Panc1 (cell line): ENCODE data around the gene FXYD3. TPM values are rescaled to one million over a fixed set of nuclear protein-coding genes. Genes with fewer than 3 reads are reported as not detected.

Source experiments
- ATAC-seq: fragments of 200-7000 bp; cut with Tn5 transposase; 2 replicates; pipeline ENCODE4 v1.9.1; 2020; ENCODE audit warnings: mild to moderate bottlenecking, moderate library complexity
- BruUV-seq: library from RNA; stranded (reverse); fragments of 400-500 nt; replicated peaks from 2 replicates; lab custom pipeline; 2021; lab: Mats Ljungman, UMichigan
- CTCF ChIA-PET: fragments of 300-600 bp; sonication (Branson Sonifier 250); formaldehyde crosslinking; loops from one replicate; lab custom pipeline; 2022; ENCODE audit warnings: antibody characterized with exemption; lab: Charles Lee
- POLR2A ChIA-PET: fragments of 300-600 bp; sonication (Branson Sonifier 250); formaldehyde crosslinking; loops from one replicate; lab custom pipeline; 2022; ENCODE audit warnings: antibody characterized with exemption; lab: Charles Lee
- DNase-seq: peaks from one replicate; pipeline ENCODE4 v3.0.0-alpha.2; 2010; ENCODE audit warnings: low read depth, low spot score
- H3K27ac ChIP-seq: 2 replicates; pipeline ENCODE4 v1.5.1; 2011; ENCODE audit warnings: mild to moderate bottlenecking, low read length, inconsistent platforms
- H3K27me3 ChIP-seq: fragments of 200-500 bp; sonication (Bioruptor generic); 2 replicates; pipeline ENCODE4 v1.6.0; 2014; ENCODE audit warnings: low read length, inconsistent platforms; ENCODE audit not compliant: control insufficient read depth, insufficient read depth
- H3K36me3 ChIP-seq: fragments of 200-500 bp; sonication (Bioruptor generic); 2 replicates; pipeline ENCODE4 v1.5.1; 2014; ENCODE audit warnings: inconsistent platforms, mild to moderate bottlenecking, low read length, moderate library complexity; ENCODE audit not compliant: control insufficient read depth, insufficient read depth
- H3K4me1 ChIP-seq: 2 replicates; pipeline ENCODE4 v1.5.1; 2011; ENCODE audit warnings: inconsistent platforms, mild to moderate bottlenecking, low read length, moderate library complexity; ENCODE audit not compliant: control insufficient read depth, insufficient read depth
- H3K4me3 ChIP-seq, 2 experiments: 2 replicates each; pipeline ENCODE4 v1.5.1; 2011 to 2012; ENCODE audit warnings: low read depth in 2 of 2, low read length in 2 of 2, mild to moderate bottlenecking in 2 of 2, inconsistent platforms in 1 of 2, moderate library complexity in 1 of 2
- H3K9me3 ChIP-seq: fragments of 200-500 bp; sonication (Bioruptor generic); 2 replicates; pipeline ENCODE4 v1.5.1; 2014; ENCODE audit warnings: low read depth, mild to moderate bottlenecking, inconsistent platforms, low read length, moderate library complexity; ENCODE audit not compliant: control insufficient read depth, insufficient read depth
- CTCF ChIP-seq: fragments of 450-650 bp; IDR thresholded peaks from 2 replicates; pipeline ENCODE4 v1.5.1; 2017; ENCODE audit warnings: mild to moderate bottlenecking
- POLR2AphosphoS5 ChIP-seq: IDR thresholded peaks from 2 replicates; pipeline ENCODE4 v1.6.1; 2012; ENCODE audit warnings: mild to moderate bottlenecking, low read depth, low read length, moderate library complexity
- REST ChIP-seq, 2 experiments: IDR thresholded peaks; 2 replicates each; pipeline ENCODE4 v1.6.1; 2011 to 2012; ENCODE audit warnings: low read depth in 2 of 2, control low read depth in 1 of 2, low read length in 1 of 2, mild to moderate bottlenecking in 1 of 2, moderate library complexity in 1 of 2; ENCODE audit not compliant: insufficient read depth in 1 of 2
- SIN3A ChIP-seq: IDR thresholded peaks from 2 replicates; pipeline ENCODE4 v1.6.1; 2012; ENCODE audit warnings: low read depth, mild to moderate bottlenecking, low read length, moderate library complexity, borderline replicate concordance; ENCODE audit not compliant: insufficient read depth
- TCF7L2 ChIP-seq: IDR thresholded peaks from 2 replicates; pipeline ENCODE4 v1.6.1; 2011; ENCODE audit warnings: mild to moderate bottlenecking, low read depth, low read length, inconsistent platforms
- in situ Hi-C: cut with HindIII; loops from 2 replicates; pipeline ENCODE4 v1.10.0; 2016; ENCODE audit warnings: low sequenced_read_pairs, low pct_unique_long_range_greater_than_20kb
- intact Hi-C: fragments of 100-400 bp; cut with micrococcal nuclease; formaldehyde crosslinking; loops from one replicate; pipeline ENCODE4 v1.10.0; 2022; ENCODE audit not compliant: unreplicated experiment
- total RNA-seq: library from RNA; stranded (reverse); gene quantifications from one replicate; pipeline ENCODE4 v1.2.1, GENCODE V29; 2021; ENCODE audit not compliant: unreplicated experiment

The FXYD3 gene
- total RNA-seq, 1 experiment from 2014 or later, result not detected

GRCh38 chr19:35119578-35120155 lies 4.0 kb downstream of the FXYD3 start:
- POLR2A ChIA-PET, result no interaction called here
- H3K27me3 ChIP-seq, result 0 out of 2 replicates have a peak, but pooled peaks cover 2% of the 10 kb centered on the region
- no peaks in the 10 kb centered on the region for H3K36me3 ChIP-seq
- intact Hi-C loops (no loop called here), in situ Hi-C loops (no loop called here)
- TF ChIP-seq CTCF (no peak), SIN3A (no peak), TCF7L2 (no peak), POLR2AphosphoS5 (no peak), REST (IDR thresholded peaks at IDR 0.05; ENCODE audit: insufficient read depth in 1 of 2, low read depth in 2 of 2, low read length in 1 of 2) (no peak)
- no peak overlapping the region for H3K4me3 ChIP-seq
- H3K4me1 ChIP-seq, result peaks cover 6% of the 10 kb centered on the region
- no TSS peak for BruUV-seq
- ATAC-seq (no peak), DNase-seq (no peak)
- CTCF ChIA-PET, result interaction anchor here (0.6 kb wide), 1 partner anchor 22 kb away, joined by 7 read pairs; no protein-coding TSS in a partner anchor
- H3K9me3 ChIP-seq, result no peaks in the 10 kb centered on the region
- H3K27ac ChIP-seq, result no peak overlapping the region

DNA sequence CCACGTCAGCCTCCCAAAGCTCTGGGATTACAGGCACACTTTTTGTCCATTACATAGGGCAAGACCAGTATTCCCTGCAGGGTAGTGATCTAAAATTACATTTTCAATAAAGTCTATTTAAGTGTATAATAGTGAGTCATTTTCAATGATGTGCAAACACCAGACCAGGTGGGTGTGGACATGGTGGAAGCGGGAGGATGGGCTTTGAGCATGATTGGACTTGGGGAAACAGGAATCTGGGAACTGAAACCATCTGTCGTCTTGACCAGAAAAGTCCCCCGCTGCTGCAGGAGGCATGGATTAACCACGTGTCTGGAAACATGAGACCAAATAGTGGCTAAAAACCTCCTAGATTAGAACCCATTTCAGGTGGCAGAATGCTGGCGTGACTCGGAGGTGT lies 4.9 kb downstream of the FXYD3 start:
- TF ChIP-seq TCF7L2 (no peak), SIN3A (no peak), CTCF (no peak), POLR2AphosphoS5 (no peak), REST (IDR thresholded peaks at IDR 0.05; ENCODE audit: insufficient read depth in 1 of 2, low read depth in 2 of 2, low read length in 1 of 2) (no peak)
- no peaks in the 10 kb centered on the region for H3K36me3 ChIP-seq
- ChIA-PET POLR2A (no interaction called here), CTCF (no interaction called here)
- 0 out of 2 replicates have a peak, but pooled peaks cover 2% of the 10 kb centered on the region for H3K27me3 ChIP-seq
- no peaks in the 10 kb centered on the region for H3K9me3 ChIP-seq
- DNase-seq (no peak), ATAC-seq (no peak)
- in situ Hi-C loops, result no loop called here
- H3K4me3 ChIP-seq, result no peak overlapping the region
- intact Hi-C loops, result no loop called here
- no peak overlapping the region for H3K27ac ChIP-seq
- no TSS peak for BruUV-seq
- peaks cover 8% of the 10 kb centered on the region for H3K4me1 ChIP-seq
